ENCODE measurements around the gene BCAS1. TPM values are rescaled to one million over a fixed set of nuclear protein-coding genes. Genes with fewer than 3 reads are reported as not detected.

Gene BCAS1
- total RNA-seq, 1 experiment from 2014 or later = 4.0 TPM

DNA sequence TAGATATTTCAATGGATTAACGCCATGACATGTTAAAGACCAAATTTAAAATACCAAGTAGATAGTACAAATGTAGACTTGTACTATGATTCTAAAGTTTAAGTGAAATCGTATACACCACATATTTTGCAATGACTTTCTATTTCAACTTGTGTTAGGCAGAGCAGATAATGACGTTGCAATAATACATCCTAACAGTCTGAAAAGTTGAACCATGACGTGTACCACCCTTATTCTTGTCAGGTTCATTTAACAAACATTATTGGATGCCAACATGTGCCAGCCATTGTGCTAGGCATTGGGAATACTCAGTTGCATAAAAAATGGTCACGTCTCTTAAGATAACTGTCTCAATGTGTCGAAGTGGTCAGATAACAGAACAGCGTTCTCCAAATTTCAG lies 50.0 kb downstream of the BCAS1 start:
- ChIA-PET CTCF (no interaction called here), POLR2A (ENCODE audit: unreplicated experiment) (no interaction called here)
- intact Hi-C loops (cut with micrococcal nuclease; ENCODE audit: unreplicated experiment) = loop anchor here (5.0 kb wide), 1 partner anchor 43 kb away; no protein-coding TSS in a partner anchor

DNA sequence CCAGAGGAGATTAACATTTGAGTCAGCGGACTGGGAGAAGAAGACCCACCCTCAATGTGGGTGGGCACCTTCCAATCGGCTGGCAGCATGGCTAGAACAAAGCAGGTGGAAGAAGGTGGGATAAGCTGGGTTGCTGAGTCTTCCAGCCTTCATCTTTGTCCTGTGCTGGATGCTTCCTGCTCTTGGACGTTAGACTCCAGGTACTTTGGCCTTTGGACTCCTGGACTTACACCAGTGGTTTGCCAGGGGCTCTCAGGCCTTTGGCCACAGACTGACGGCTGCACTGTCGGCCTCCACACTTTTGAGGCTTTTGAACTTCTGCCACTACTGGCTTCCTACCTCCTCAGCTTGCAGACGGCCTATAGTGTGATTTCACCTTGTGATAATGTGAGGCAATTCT lies 50.8 kb downstream of the BCAS1 start:
- no peak overlapping the region for H3K4me2 ChIP-seq
- no peaks in the 10 kb centered on the region for H3F3A ChIP-seq (ENCODE audit: insufficient read depth, low read depth)
- H4K20me1 ChIP-seq (ENCODE audit: insufficient read depth) = no peaks in the 10 kb centered on the region
- ChIA-PET CTCF (no interaction called here), POLR2A (ENCODE audit: unreplicated experiment) (no interaction called here)
- H3K4me1 ChIP-seq (replicated peaks; ENCODE audit: insufficient read depth) = no peaks in the 10 kb centered on the region
- no peaks in the 10 kb centered on the region for H3K36me3 ChIP-seq (ENCODE audit: low read depth)
- H3K9me2 ChIP-seq (ENCODE audit: insufficient read depth) = no peaks in the 10 kb centered on the region; the same call in 1 of the 2 replicates
- TF ChIP-seq, protein P1, sequence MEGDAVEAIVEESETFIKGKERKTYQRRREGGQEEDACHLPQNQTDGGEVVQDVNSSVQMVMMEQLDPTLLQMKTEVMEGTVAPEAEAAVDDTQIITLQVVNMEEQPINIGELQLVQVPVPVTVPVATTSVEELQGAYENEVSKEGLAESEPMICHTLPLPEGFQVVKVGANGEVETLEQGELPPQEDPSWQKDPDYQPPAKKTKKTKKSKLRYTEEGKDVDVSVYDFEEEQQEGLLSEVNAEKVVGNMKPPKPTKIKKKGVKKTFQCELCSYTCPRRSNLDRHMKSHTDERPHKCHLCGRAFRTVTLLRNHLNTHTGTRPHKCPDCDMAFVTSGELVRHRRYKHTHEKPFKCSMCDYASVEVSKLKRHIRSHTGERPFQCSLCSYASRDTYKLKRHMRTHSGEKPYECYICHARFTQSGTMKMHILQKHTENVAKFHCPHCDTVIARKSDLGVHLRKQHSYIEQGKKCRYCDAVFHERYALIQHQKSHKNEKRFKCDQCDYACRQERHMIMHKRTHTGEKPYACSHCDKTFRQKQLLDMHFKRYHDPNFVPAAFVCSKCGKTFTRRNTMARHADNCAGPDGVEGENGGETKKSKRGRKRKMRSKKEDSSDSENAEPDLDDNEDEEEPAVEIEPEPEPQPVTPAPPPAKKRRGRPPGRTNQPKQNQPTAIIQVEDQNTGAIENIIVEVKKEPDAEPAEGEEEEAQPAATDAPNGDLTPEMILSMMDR (conservative IDR thresholded peaks at IDR 0.05) = no peak
- no peak for TF ChIP-seq EZH2 (IDR thresholded peaks at IDR 0.05; ENCODE audit: low read depth)
- no TSS peak for BruUV-seq (replicated peaks)
- no peak overlapping the region for H3K27ac ChIP-seq
- no peaks in the 10 kb centered on the region for H3K9me3 ChIP-seq (ENCODE audit: insufficient read depth, low read depth)
- no peak overlapping the region for H3K4me3 ChIP-seq
- DNase-seq = no peak
- intact Hi-C loops (cut with micrococcal nuclease; ENCODE audit: unreplicated experiment) = no loop called here
- H2AFZ ChIP-seq = no peak overlapping the region
- H3K27me3 ChIP-seq (ENCODE audit: insufficient read depth, low read depth) = no peaks in the 10 kb centered on the region
- no peaks in the 10 kb centered on the region for H3K79me2 ChIP-seq (ENCODE audit: low read depth)

More for the DNA sequence above, 50.0 kb downstream of the BCAS1 start:
- Histone ChIP-seq H3F3A (ENCODE audit: insufficient read depth, low read depth) (no peaks in the 10 kb centered on the region), H4K20me1 (ENCODE audit: insufficient read depth) (no peaks in the 10 kb centered on the region), H3K9me3 (ENCODE audit: insufficient read depth, low read depth) (no peaks in the 10 kb centered on the region), H3K4me1 (replicated peaks; ENCODE audit: insufficient read depth) (no peaks in the 10 kb centered on the region), H3K27me3 (ENCODE audit: insufficient read depth, low read depth) (no peaks in the 10 kb centered on the region), H2AFZ (no peak overlapping the region), H3K9me2 (ENCODE audit: insufficient read depth) (no peaks in the 10 kb centered on the region; the same call in 1 of the 2 replicates), H3K4me3 (no peak overlapping the region), H3K4me2 (no peak overlapping the region), H3K27ac (no peak overlapping the region), H3K79me2 (ENCODE audit: low read depth) (no peaks in the 10 kb centered on the region), H3K36me3 (ENCODE audit: low read depth) (no peaks in the 10 kb centered on the region)
- BruUV-seq (replicated peaks) = no TSS peak
- no peak for DNase-seq
- TF ChIP-seq, protein P1 (conservative IDR thresholded peaks at IDR 0.05) = no peak
- TF ChIP-seq EZH2 (IDR thresholded peaks at IDR 0.05; ENCODE audit: low read depth) = no peak

DNA sequence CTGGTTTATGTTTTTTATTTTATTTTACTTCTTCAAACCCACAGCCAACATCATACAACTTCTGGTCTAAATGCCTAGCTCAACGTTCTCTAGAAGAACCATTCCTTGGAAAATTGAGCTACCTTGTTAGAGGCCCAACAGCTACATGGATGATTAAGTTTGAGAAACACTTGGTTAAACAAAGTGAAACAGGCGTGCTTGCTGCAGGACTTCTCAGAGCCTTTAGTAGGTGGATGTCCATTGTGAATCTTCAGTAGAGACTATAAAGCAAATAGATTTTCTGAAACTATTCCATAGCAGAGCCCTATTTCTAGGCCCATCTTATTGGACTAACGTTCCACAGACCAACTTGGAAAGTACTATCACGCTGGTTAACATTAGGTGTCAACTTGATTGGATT lies 51.3 kb downstream of the BCAS1 start:
- Histone ChIP-seq H3K9me3 (ENCODE audit: insufficient read depth, low read depth) (no peaks in the 10 kb centered on the region), H3K4me2 (no peak overlapping the region), H3K4me1 (replicated peaks; ENCODE audit: insufficient read depth) (no peaks in the 10 kb centered on the region), H3K27me3 (ENCODE audit: insufficient read depth, low read depth) (no peaks in the 10 kb centered on the region), H3K9me2 (ENCODE audit: insufficient read depth) (no peaks in the 10 kb centered on the region; the same call in 1 of the 2 replicates), H4K20me1 (ENCODE audit: insufficient read depth) (no peaks in the 10 kb centered on the region), H3K36me3 (ENCODE audit: low read depth) (no peaks in the 10 kb centered on the region), H3K4me3 (no peak overlapping the region), H2AFZ (no peak overlapping the region), H3K79me2 (ENCODE audit: low read depth) (no peaks in the 10 kb centered on the region), H3F3A (ENCODE audit: insufficient read depth, low read depth) (no peaks in the 10 kb centered on the region), H3K27ac (no peak overlapping the region)
- CTCF ChIA-PET = no interaction called here
- POLR2A ChIA-PET (ENCODE audit: unreplicated experiment) = no interaction called here
- no TSS peak for BruUV-seq (replicated peaks)
- DNase-seq = no peak
- intact Hi-C loops (cut with micrococcal nuclease; ENCODE audit: unreplicated experiment) = no loop called here
- TF ChIP-seq, protein P1 (conservative IDR thresholded peaks at IDR 0.05) = no peak
- TF ChIP-seq EZH2 (IDR thresholded peaks at IDR 0.05; ENCODE audit: low read depth) = no peak
